Epithelial cell of esophagus (primary cell): ENCODE results near the gene NAA38.
A peak's percentile ranks its signal among the peaks of the same experiment; 100 is the strongest.

ENCODE experiments used
- DNase-seq: peaks from one replicate; pipeline ENCODE4 v3.0.0; 2010; ENCODE audit warnings: low read depth
- H3K4me3 ChIP-seq: 2 replicates; pipeline ENCODE4 v1.5.1; 2011; ENCODE audit warnings: mild to moderate bottlenecking, low read length, control low read depth
- CTCF ChIP-seq: IDR thresholded peaks from 2 replicates; pipeline ENCODE4 v1.5.1; 2011; ENCODE audit warnings: low read depth, mild to moderate bottlenecking, low read length, control low read depth, inconsistent platforms; ENCODE audit not compliant: insufficient read depth; ENCODE audit errors: missing control alignments

NAA38 gene

GRCh38 chr17:7852262-7852670 is 5.1 kb downstream of the NAA38 start:
- DNase-seq: no peak
- TF ChIP-seq CTCF: no peak
- no peak overlapping the region for H3K4me3 ChIP-seq

- DNase-seq: peak; percentile 94
- H3K4me3 ChIP-seq: peak overlapping the region; percentile 16
- peak; percentile 86 for TF ChIP-seq CTCF
Observed at GRCh38 chr17:7851438-7852261, 5.7 kb downstream of the NAA38 start.

GRCh38 chr17:7850701-7851437 is 6.5 kb downstream of the NAA38 start:
- no peak for DNase-seq
- TF ChIP-seq CTCF: no peak
- no peak overlapping the region for H3K4me3 ChIP-seq

- no peak for TF ChIP-seq CTCF
- H3K4me3 ChIP-seq: no peak overlapping the region
- DNase-seq: no peak
Observed at GRCh38 chr17:7849751-7850504, 7.4 kb downstream of the NAA38 start.

GRCh38 chr17:7849130-7849750 is 8.1 kb downstream of the NAA38 start:
- DNase-seq: no peak
- TF ChIP-seq CTCF: no peak
- H3K4me3 ChIP-seq: no peak overlapping the region

GRCh38 chr17:7848739-7849129 is 8.6 kb downstream of the NAA38 start:
- no peak for TF ChIP-seq CTCF
- DNase-seq: no peak
- H3K4me3 ChIP-seq: no peak overlapping the region
